Stimulated activated naive B cell treated with anti-CD40 and anti-IgM and Interleukin-4, amounts not matched to agents 10 μg/mL and 1 μg/mL and 100 μg/mL, for 72 hours (primary cell): ENCODE measurements around the gene ALDH1L1.

Experiments used
- ATAC-seq, 2 donors: fragments of 150-1000 bp; cut with Tn5 transposase; replicated peaks; 2 replicates each; pipeline ENCODE4 v1.10.0; 2021; ENCODE audit warnings: moderate library complexity in 1 of 2
- DNase-seq: peaks from one replicate; pipeline ENCODE4 v3.0.0; 2021
- H3K27ac Mint-ChIP-seq: one replicate; pipeline ENCODE4 v1.8.0; 2022; ENCODE audit warnings: mild to moderate bottlenecking, mixed read lengths
- H3K27me3 Mint-ChIP-seq, 2 donors: one replicate each; pipeline ENCODE4 v1.8.0; 2022; ENCODE audit warnings: mixed read lengths in 2 of 2
- H3K36me3 Mint-ChIP-seq, 2 donors: one replicate each; pipeline ENCODE4 v1.8.0; 2022; ENCODE audit warnings: mixed read lengths in 2 of 2, mild to moderate bottlenecking in 1 of 2
- H3K4me1 Mint-ChIP-seq, 2 donors: one replicate each; pipeline ENCODE4 v1.8.0; 2022; ENCODE audit warnings: mixed read lengths in 2 of 2, mild to moderate bottlenecking in 1 of 2
- H3K4me3 Mint-ChIP-seq, 2 donors: one replicate each; pipeline ENCODE4 v1.8.0; 2022; ENCODE audit warnings: mild to moderate bottlenecking in 2 of 2, mixed read lengths in 2 of 2, moderate library complexity in 1 of 2
- H3K9me3 Mint-ChIP-seq, 2 donors: one replicate each; pipeline ENCODE4 v1.8.0; 2022; ENCODE audit warnings: mixed read lengths in 2 of 2, mild to moderate bottlenecking in 1 of 2

The ALDH1L1 gene

GRCh38 chr3:126128504-126129397 is 51.6 kb downstream of the ALDH1L1 start:
- H3K4me3 Mint-ChIP-seq, result no peak overlapping the region
- DNase-seq (no peak), ATAC-seq (no peak)
- H3K9me3 Mint-ChIP-seq, result no peaks in the 10 kb centered on the region
- H3K27ac Mint-ChIP-seq, result no peak overlapping the region
- H3K27me3 Mint-ChIP-seq, result peaks cover 10 to 11% of the 10 kb centered on the region in 2 donors
- no peaks in the 10 kb centered on the region for H3K36me3 Mint-ChIP-seq
- no peaks in the 10 kb centered on the region for H3K4me1 Mint-ChIP-seq

- Mint-ChIP-seq H3K36me3 (no peaks in the 10 kb centered on the region), H3K9me3 (no peaks in the 10 kb centered on the region), H3K27me3 (peaks cover 10% of the 10 kb centered on the region in 2 donors), H3K27ac (no peak overlapping the region), H3K4me3 (no peak overlapping the region), H3K4me1 (no peaks in the 10 kb centered on the region)
- DNase-seq (no peak), ATAC-seq (no peak)
These were observed 52.5 kb downstream of the ALDH1L1 start for GRCh38 chr3:126127904-126128303.

DNA sequence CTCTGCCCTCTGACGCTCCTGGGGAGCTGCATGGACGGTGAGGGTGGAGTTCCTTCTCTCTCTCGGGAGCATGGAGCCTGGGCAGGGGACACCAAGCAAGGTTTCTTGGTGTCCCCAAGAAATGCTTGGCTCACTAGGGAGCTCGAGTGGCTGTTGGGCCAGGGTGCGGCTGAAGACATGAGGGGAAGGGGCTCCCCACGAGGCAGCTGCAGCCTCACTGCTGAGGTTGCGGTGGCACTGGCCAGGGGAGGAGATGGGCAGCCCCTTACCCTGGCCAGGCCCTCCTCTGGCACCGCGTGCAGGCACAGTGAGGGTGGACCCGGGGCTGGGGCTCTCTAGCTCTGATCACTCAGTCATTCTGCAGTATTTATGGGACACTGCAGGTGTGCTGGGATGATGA is 52.9 kb downstream of the ALDH1L1 start:
- Mint-ChIP-seq H3K27ac (no peak overlapping the region), H3K4me1 (no peaks in the 10 kb centered on the region), H3K9me3 (no peaks in the 10 kb centered on the region), H3K27me3 (peaks cover 7% of the 10 kb centered on the region in 2 donors), H3K36me3 (no peaks in the 10 kb centered on the region), H3K4me3 (no peak overlapping the region)
- DNase-seq (no peak), ATAC-seq (no peak)

- no peak for DNase-seq
- H3K27ac Mint-ChIP-seq, result no peak overlapping the region
These were observed 53.5 kb downstream of the ALDH1L1 start for GRCh38 chr3:126126811-126127431.

DNA sequence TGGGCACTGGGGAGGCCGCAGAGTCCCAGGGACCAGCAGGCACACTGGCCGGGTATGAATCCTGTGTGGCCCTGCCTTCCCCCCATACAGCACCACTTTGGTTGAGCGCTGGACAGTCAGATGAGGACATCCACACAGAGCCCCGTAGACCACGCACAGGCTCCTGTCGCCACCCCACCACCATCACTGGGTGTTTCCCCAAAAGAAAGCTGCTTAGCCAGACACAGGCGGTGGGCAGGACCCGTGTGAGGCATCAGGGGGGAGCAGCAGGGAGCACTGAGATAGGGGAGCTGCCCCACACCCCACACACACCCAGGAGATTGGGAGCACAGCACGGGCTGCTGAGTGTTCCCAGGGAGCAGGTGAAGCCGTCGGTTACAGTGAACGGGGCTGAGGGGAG is 54.1 kb downstream of the ALDH1L1 start:
- DNase-seq, result no peak
- no peak overlapping the region for H3K4me3 Mint-ChIP-seq
- peaks cover 0 to 5% of the 10 kb centered on the region in 2 donors for H3K27me3 Mint-ChIP-seq
- no peaks in the 10 kb centered on the region for H3K36me3 Mint-ChIP-seq
- ATAC-seq, result no peak
- H3K27ac Mint-ChIP-seq, result no peak overlapping the region
- no peaks in the 10 kb centered on the region for H3K4me1 Mint-ChIP-seq
- H3K9me3 Mint-ChIP-seq, result no peaks in the 10 kb centered on the region

More at GRCh38 chr3:126126811-126127431, 53.5 kb downstream of the ALDH1L1 start:
- Mint-ChIP-seq H3K9me3 (no peaks in the 10 kb centered on the region), H3K36me3 (no peaks in the 10 kb centered on the region), H3K27me3 (peaks cover 4 to 5% of the 10 kb centered on the region in 2 donors), H3K4me1 (no peaks in the 10 kb centered on the region), H3K4me3 (no peak overlapping the region)
- no peak for ATAC-seq

GRCh38 chr3:126125781-126126251 is 54.6 kb downstream of the ALDH1L1 start:
- ATAC-seq (no peak), DNase-seq (no peak)
- Mint-ChIP-seq H3K4me1 (no peaks in the 10 kb centered on the region), H3K4me3 (no peak overlapping the region), H3K36me3 (no peaks in the 10 kb centered on the region), H3K9me3 (no peaks in the 10 kb centered on the region), H3K27ac (no peak overlapping the region), H3K27me3 (peaks cover 0 to 5% of the 10 kb centered on the region in 2 donors)

GRCh38 chr3:126125341-126125740 is 55.0 kb downstream of the ALDH1L1 start:
- Mint-ChIP-seq H3K36me3 (no peaks in the 10 kb centered on the region), H3K27ac (no peak overlapping the region), H3K4me1 (no peaks in the 10 kb centered on the region), H3K27me3 (peaks cover 0 to 5% of the 10 kb centered on the region in 2 donors), H3K4me3 (no peak overlapping the region), H3K9me3 (no peaks in the 10 kb centered on the region)
- no peak for DNase-seq
- no peak for ATAC-seq

DNA sequence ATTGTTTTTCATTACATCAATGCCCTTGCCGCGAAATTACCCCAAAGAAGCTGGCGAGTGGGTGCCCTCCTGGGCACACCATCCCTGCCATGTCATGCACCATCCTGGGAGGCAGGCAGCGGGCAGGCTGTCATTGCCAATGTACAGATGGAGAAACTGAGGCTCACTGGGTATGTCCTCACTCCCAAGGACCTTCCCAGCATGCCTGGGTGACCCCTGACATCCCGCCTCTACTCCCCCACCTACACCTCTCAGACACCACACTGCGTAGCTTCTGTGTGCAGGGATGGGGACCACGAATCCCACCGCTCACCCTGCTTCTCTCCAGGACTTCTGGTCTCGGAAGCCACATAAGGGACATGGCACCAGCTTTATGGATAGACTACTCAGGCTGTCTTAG is 55.5 kb downstream of the ALDH1L1 start:
- no peaks in the 10 kb centered on the region for H3K36me3 Mint-ChIP-seq
- peaks cover 0 to 5% of the 10 kb centered on the region in 2 donors for H3K27me3 Mint-ChIP-seq
- H3K27ac Mint-ChIP-seq, result no peak overlapping the region
- H3K9me3 Mint-ChIP-seq, result no peaks in the 10 kb centered on the region
- H3K4me3 Mint-ChIP-seq, result no peak overlapping the region
- H3K4me1 Mint-ChIP-seq, result no peaks in the 10 kb centered on the region
- no peak for ATAC-seq
- no peak for DNase-seq

- H3K4me3 Mint-ChIP-seq, result no peak overlapping the region
- ATAC-seq, result no peak
- no peak for DNase-seq
These were observed 56.1 kb downstream of the ALDH1L1 start for GRCh38 chr3:126124148-126124868.

GRCh38 chr3:126121632-126122031 is 58.8 kb downstream of the ALDH1L1 start:
- Mint-ChIP-seq H3K9me3 (no peaks in the 10 kb centered on the region), H3K27ac (no peak overlapping the region)
- DNase-seq, result no peak

More at GRCh38 chr3:126124148-126124868, 56.1 kb downstream of the ALDH1L1 start:
- H3K9me3 Mint-ChIP-seq, result no peaks in the 10 kb centered on the region
- H3K27me3 Mint-ChIP-seq, result peaks cover 5 to 11% of the 10 kb centered on the region in 2 donors
- H3K36me3 Mint-ChIP-seq, result no peaks in the 10 kb centered on the region
- no peak overlapping the region for H3K27ac Mint-ChIP-seq
- H3K4me1 Mint-ChIP-seq, result no peaks in the 10 kb centered on the region

DNA sequence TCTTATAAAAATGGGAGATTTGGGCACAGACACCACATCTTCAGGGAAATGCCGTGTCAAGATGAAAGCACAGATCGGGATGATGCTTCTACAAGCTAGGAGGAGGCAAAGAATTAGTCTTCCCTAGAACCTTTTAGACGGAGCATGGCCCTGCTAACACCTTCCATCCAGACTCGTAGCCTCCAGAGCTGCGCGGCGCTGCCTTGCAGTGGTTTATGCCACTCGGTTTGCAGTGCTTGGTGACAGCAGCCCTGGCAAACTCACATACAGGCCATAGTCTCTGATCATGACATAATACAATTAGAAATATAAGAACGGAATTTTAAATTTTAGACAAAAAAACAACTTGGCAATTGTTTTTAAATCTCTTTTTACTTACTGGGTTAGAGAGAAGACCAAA is 59.3 kb downstream of the ALDH1L1 start:
- ATAC-seq (no peak), DNase-seq (no peak)
- peaks cover 12% of the 10 kb centered on the region in 2 donors for H3K27me3 Mint-ChIP-seq
- H3K4me3 Mint-ChIP-seq, result no peak overlapping the region
- H3K36me3 Mint-ChIP-seq, result no peaks in the 10 kb centered on the region
- H3K9me3 Mint-ChIP-seq, result no peaks in the 10 kb centered on the region
- H3K4me1 Mint-ChIP-seq, result no peaks in the 10 kb centered on the region
- no peak overlapping the region for H3K27ac Mint-ChIP-seq

More at GRCh38 chr3:126121632-126122031, 58.8 kb downstream of the ALDH1L1 start:
- ATAC-seq, result no peak
- Mint-ChIP-seq H3K27me3 (peaks cover 12 to 17% of the 10 kb centered on the region in 2 donors), H3K4me1 (no peaks in the 10 kb centered on the region), H3K36me3 (no peaks in the 10 kb centered on the region), H3K4me3 (no peak overlapping the region)

DNA sequence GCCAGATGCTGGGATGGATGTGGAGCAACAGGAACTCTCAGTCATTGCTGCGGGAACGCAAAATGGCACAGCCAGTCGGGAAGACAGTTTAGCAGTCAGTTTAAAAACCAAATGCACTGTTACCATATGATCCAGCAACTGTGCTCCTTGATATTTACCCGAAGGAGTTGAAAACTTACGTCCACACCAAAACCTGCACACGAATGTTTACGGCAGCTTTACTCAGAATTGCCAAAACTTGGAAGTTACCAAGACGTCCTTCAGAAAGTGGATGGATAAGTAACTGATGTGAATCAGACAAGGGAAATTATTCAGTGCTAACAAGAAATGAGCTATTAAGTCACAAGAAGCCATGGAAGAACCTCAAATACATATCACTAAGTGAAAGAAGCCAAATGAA is 60.4 kb downstream of the ALDH1L1 start:
- H3K4me3 Mint-ChIP-seq, result no peak overlapping the region
- peaks cover 12% of the 10 kb centered on the region in 2 donors for H3K27me3 Mint-ChIP-seq
- H3K9me3 Mint-ChIP-seq, result no peaks in the 10 kb centered on the region
- DNase-seq (no peak), ATAC-seq (no peak)
- H3K27ac Mint-ChIP-seq, result no peak overlapping the region
- H3K36me3 Mint-ChIP-seq, result no peaks in the 10 kb centered on the region
- no peaks in the 10 kb centered on the region for H3K4me1 Mint-ChIP-seq

- Mint-ChIP-seq H3K36me3 (no peaks in the 10 kb centered on the region), H3K4me3 (no peak overlapping the region), H3K9me3 (no peaks in the 10 kb centered on the region), H3K4me1 (no peaks in the 10 kb centered on the region), H3K27me3 (peaks cover 12% of the 10 kb centered on the region in 2 donors), H3K27ac (no peak overlapping the region)
- ATAC-seq (no peak), DNase-seq (no peak)
These were observed 61.2 kb downstream of the ALDH1L1 start for GRCh38 chr3:126119008-126119675.

- H3K4me1 Mint-ChIP-seq, result no peaks in the 10 kb centered on the region
- H3K27me3 Mint-ChIP-seq, result peaks cover 12% of the 10 kb centered on the region in 2 donors
- H3K36me3 Mint-ChIP-seq, result no peaks in the 10 kb centered on the region
- ATAC-seq, result no peak
- no peaks in the 10 kb centered on the region for H3K9me3 Mint-ChIP-seq
- H3K27ac Mint-ChIP-seq, result no peak overlapping the region
- no peak for DNase-seq
- H3K4me3 Mint-ChIP-seq, result no peak overlapping the region
These were observed 61.8 kb downstream of the ALDH1L1 start for GRCh38 chr3:126118591-126118990.
